CD4-positive, alpha-beta T cell treated with Interleukin-15 for 4 hours (primary cell): ENCODE results near the gene MEF2C.
A peak's percentile ranks its signal among the peaks of the same experiment; 100 is the strongest.

Experiments
- DNase-seq: peaks from one replicate; pipeline ENCODE4 v3.0.0-alpha.2; 2020; ENCODE audit warnings: low spot score

The MEF2C gene

DNA sequence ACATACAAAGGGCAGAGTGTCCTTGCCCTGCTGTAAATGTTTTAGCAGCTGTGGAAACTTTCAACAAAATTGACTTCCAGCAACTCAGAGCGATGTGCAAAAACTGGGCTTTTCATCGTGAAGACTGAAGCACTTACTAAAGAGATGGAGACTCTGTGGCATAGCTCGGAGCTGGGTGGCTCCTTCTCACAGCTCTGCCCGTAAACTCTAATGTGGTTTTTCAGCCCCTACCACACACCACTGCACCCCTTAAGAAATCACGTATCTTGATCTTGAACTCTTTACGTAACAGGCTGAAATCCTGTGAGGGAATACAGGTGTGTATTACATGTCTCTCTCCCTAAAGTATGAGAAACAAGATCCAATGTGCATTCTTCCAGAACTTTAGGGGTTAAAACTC lies 124.4 kb downstream of the MEF2C start:
- no peak for DNase-seq

DNA sequence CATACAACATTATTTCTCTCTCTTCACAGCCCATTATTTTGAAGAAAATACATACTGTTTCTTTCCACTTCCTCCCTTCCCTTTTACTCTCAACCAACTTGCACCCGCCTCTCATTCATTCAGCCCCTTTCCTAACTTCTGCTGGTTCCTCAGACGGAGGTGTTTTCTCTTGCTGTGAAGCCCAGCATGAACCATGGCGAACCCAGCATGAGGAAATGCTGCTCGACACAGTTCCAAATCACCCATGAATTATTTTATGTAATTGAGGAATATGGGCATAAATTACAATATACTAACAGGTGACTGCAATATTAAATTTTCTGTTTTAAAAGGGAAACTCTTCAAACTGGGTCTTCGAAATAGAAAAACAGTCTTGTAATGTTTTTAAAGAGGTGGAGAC lies 124.8 kb downstream of the MEF2C start:
- DNase-seq = no peak

DNA sequence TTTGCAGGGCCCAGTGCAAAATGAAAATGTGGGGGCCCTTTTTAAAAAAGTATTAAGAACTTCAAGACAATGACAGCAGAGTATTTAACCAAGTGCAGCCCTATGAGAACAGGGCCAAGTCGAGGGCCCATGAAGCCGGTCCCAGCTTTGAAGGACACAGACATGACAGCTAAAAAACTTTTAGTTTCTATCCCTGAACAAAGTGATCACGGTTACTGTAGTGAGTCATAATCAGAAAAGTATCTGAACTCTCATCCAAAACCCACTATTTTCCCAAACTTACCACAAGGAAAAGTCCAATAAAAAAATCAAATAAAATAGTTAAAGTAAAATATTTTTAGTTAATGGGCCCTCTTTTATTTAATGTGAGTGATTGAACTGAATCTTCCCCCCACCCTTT lies 126.0 kb downstream of the MEF2C start:
- DNase-seq = no peak

GRCh38 chr5:88748666-88749065 lies 134.3 kb downstream of the MEF2C start:
- no peak for DNase-seq

- DNase-seq = no peak
Observed at GRCh38 chr5:88746438-88746882, 136.5 kb downstream of the MEF2C start.

DNA sequence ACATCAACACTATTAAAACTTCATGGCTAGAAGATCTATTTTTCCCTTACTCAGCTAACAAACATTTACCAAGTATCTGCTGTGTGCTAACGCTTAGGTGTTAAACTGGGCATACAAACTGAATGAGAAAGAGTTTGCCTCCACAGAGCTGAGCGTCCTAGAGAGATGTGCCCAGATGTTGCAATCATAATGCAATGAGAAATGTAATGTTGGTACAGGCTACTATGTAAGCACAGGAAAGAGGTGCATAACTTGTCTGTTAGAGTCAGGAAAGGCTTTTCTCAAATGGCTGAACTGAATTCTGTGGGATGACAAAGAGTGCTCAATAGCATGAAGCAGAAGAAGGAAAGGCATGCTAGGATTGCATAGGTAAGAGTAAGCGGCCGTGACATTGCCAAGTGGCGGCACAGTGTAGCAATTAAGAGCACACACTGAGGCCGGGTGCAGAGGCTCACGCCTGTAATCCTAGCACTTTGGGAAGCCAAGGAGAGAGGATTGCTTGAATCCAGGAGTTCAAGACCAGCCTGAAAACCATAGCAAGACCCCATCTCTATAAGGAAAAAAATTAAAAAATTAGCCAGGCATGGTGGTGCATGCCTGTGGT lies 137.8 kb downstream of the MEF2C start:
- DNase-seq = no peak

GRCh38 chr5:88743231-88743834 lies 139.7 kb downstream of the MEF2C start:
- no peak for DNase-seq

DNA sequence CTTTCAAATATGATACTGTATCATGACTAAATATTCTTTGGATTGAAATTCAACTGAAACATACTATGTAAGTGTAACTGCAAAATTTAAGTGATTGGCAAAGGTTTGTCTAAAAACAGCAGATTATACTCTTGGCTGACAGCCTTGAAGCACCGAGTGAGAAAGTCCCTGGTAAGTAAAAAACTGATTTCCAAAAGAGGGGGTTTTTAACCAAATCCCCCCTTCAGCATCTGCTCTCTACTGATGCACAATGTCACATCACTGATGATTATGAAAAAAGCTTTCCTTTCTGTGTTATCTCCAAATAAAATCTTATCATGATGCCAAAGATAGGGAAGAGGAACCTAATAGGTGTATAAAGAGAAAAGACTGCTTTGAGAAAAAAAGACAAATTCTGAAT lies 141.0 kb downstream of the MEF2C start:
- no peak for DNase-seq

DNA sequence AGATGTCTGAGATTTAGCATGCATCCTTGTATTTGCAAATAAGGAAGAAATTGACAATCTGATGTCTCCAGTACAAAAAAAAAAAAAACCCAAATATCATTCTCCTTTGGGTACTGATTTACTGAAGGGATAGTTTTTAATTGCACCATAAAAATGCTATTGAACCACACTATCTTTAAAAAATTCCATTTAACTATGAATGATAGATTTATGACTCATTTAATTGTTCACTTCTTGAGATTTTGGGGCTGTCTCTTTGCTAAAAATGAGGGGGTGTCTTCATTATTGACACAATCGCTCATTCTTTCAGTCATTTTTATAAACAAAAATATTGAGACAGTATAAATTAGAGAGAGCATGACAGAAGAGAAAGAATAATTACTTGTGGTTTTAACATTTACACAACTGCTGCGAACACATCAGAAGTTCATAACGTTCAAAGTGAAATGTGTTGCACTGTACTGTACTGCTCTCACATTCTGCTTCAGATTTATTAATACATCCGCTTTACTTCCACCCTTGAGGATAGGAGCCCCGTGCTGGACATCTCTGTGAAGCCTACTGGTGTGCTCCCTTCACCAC lies 142.3 kb downstream of the MEF2C start:
- DNase-seq = no peak

- no peak for DNase-seq
Observed at GRCh38 chr5:88736494-88736893, 146.5 kb downstream of the MEF2C start.

DNA sequence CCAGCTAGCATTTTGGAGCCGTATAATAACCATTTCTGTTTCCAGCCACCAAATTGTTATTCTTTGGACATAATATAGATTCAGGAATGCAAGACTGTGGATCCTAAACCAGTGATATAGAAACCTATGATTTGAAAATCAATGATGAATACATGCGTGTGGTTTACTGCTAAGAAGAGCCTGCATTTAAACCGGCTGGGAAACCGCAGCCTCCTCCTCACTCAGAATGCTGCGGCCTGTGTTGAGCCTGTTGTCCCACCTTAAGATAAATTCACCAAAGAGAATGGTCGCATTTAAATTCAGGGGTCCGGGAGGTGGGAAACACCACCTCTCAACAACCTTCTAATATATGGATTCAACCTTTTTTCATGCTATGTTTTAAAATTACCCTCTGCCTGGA lies 148.0 kb downstream of the MEF2C start:
- no peak for DNase-seq

DNA sequence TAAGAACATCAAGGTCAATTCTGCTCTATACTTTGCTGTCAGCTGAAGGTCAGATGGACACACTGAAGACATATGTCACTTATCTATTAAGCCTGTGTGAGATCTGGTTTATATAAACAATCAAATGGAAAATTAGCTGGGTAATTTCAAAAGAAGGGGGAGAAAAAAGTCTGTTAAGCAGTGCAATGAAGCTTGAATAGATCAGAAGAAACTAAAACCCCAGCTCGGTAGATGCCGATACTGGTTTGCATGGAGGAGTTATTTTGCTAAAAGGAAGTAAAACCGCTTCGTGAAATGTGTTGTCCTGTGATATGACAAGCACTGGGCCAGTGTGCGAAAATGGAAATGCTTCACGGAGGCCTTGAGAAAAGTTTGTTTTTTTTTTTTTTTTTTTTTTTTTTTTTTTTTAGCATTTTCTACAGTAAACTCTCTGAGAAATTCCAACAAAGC lies 148.8 kb downstream of the MEF2C start:
- no peak for DNase-seq

DNA sequence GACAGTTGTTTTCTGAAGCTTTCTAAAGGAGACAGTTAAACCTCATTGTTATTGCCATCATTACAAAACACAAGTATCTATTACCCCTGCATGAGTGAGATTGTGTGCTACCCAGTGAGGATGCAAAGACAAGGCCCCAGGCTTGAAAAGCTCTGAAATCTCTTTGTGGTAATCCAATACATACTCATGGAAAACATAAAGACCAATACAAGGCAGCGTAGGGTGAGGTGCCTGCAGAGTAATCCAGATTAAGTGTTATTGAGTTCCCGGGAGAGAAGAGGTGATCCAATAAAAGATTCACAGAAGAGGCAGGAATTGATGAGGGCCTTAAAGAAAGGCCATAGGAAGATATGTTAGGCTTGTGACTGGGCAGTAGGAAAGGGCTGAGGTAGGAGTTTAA lies 150.1 kb downstream of the MEF2C start:
- DNase-seq = no peak

DNA sequence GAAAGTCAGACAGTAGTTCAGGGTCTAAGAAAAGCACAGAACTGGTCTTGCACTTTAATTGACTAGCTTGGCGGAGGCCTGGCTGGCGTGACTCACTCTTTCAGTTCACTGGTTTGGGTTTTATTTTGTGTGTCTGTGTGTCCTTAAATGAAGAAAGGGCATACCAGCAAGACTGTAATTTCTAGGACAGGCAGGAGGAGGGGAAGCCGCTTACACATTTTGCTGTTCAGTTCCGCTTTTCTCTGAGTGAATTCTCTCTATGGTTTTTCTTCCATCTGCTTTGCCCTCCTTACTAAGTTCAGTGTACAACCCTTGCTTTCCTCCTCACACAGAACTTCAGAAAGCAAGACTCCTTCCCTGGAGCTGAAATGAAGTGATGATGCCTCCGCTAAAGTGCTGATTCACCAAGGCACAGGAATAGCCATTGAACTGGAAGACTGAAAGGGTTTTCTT lies 150.8 kb downstream of the MEF2C start:
- DNase-seq = no peak

DNA sequence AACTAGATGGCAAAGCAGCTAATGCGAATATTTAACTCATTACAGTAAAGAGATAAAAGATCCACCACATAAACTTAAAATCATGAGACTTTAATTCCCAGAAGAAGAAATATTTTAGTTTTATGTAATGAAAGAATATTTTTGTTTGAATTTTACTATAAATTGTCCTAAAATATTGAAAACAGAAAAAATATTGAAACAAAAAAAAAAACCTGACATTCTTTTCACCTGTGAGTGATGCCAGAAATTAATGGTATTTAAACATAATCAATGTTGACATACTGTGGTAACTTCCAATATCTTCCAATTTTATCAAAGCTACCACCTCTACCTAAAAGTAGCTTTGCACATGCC lies 153.2 kb downstream of the MEF2C start:
- DNase-seq = no peak

- peak; percentile 59 for DNase-seq
Observed at GRCh38 chr5:88729084-88729828, 153.7 kb downstream of the MEF2C start.

DNA sequence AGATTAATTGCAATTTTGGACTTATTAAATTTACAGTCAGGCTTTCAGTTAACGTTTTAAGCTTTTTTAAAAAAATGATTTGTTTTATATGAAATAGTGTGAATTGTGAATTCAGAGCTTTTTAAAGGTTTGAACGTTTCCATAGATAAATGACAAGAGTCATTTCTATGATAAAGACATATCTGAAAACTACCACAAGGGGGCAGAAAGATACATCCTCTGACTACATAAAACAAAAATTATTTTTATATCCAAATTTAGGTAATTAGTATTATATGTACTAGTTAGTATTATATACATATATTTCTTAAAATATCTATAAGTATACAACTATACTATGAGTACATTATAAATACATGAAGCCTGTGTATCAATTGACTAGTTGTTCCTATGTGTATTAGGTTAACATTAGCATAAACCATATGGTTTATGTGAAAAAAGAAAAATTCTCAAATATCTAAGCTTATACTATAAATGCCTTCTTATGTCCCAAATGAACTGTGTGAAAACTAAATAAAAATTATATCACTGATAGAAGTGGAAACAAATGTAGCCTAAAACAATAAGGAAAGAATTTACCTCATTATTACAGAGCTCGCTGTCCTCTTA lies 155.2 kb downstream of the MEF2C start:
- no peak for DNase-seq

DNA sequence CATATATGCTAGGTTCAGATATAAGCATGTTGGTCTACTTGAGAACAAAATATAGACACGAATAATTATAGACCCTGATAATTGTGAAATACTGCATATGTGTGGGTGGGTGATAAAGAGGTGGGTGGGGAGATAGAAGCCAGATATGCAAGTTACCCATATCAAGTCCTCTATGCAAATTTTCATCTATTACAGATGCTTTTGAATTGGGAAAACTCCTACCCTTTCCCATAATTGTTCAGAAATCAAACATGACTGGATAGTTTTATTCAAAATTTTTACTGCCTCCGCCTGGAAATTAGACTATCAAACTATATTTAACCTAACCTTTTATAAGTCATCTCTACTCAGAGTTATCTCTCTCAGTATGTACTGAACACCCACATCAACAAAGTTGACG lies 157.5 kb downstream of the MEF2C start:
- no peak for DNase-seq

GRCh38 chr5:88724201-88724600 lies 158.8 kb downstream of the MEF2C start:
- no peak for DNase-seq

DNA sequence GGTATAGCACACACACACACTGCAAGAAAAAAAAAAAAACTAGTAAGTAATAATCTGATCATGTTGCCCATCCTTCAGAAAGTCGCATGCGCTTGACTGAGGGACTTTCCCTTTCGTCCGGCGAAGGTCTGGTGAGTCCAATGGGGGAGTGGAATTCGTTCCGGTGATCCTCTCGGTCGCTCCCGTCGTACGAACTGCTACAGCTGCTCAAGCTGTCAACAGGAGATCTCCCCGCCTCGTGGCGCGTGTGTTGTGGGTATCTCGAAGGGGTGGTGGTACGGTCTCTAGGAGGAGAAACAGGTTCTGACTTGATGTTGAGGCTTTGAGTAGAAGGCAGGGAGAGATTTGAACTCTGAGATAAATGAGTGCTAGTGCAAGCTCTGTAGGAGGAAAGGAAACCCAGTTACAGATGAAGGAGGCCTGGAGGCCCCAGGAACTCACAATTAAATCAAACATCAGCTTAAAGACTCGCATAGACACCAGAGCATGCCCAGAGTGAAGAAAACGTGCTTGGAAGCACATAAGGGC lies 160.4 kb downstream of the MEF2C start:
- no peak for DNase-seq

GRCh38 chr5:88719434-88719833 lies 163.6 kb downstream of the MEF2C start:
- no peak for DNase-seq

GRCh38 chr5:88718736-88719135 lies 164.2 kb downstream of the MEF2C start:
- no peak for DNase-seq
